Renal cortex interstitium (tissue), 11 donors: ENCODE measurements around the gene NSD1. TPM values are rescaled to one million over a fixed set of nuclear protein-coding genes. Genes with fewer than 3 reads are reported as not detected.
"Not testable (repeated sequence)": the region's sequence is repeated elsewhere in the genome, so short reads cannot be mapped to it uniquely, and the experiment has no call there.

ENCODE experiments used
- DNase-seq, 11 donors: peaks; one replicate each; pipeline ENCODE4 v3.0.0-alpha.2; 2013; ENCODE audit warnings: low read depth in 9 of 11, low spot score in 4 of 11; ENCODE audit errors: extremely low read depth in 1 of 11
- polyA plus RNA-seq, 3 donors: library from polyadenylated mRNA; unstranded; fragments of 120-200 nt; gene quantifications; one replicate each; pipeline ENCODE4 v1.2.1, GENCODE V29; 2013; ENCODE audit not compliant: insufficient read length in 3 of 3

The NSD1 gene
- polyA plus RNA-seq, 3 donors = 60.4 to 66.3 (median 63.1) TPM

DNA sequence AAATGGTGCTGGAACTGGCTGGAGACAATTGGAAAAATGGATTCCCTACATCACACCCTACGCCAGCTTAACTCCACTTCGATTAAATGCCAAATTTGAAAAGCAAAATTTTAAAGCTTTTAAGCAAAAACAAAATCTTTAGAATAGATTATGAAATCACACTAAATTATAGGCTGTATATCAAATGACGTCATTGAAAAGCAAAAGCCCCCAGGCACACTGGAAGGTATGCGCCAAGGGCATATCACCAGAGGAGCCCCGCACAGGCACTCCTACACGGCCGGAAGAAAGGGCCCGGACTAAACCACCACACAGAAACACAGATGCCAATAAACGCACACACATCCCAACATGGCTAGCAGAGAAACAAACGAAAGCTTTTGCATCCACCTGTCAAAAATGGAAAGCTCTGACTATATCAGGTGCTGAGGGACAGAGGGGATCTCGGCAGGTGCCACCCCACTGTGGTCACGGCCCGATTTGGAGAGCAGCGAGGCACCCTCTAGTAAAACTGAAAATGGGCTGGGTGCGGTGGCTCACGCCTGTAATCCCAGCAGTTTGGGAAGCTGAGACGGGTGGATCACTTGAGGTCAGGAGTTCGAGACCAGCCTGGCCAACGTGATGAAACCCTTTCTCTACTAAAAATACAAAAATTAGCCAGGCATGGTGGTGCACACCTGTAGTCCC, 195.1 kb downstream of the NSD1 start:
- DNase-seq = no peak

DNA sequence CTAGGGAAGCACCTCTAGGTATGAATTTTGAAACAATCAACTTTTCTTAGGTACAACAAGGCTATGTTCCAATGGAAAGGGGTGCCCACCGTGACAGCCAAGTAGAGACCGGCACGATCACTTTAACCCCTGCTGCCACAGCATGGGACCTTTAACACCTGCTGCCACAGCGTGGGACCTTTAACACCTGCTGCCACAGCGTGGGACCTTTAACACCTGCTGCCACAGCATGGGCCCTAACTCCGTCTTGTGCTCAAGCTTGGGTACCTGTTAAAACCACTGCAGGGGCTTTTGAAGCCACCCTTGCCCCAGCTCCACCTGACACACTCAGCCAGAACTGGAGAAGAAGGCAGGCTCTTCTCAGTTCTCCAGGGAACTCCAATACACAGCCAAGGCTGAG, 196.3 kb downstream of the NSD1 start:
- DNase-seq = no peak

DNA sequence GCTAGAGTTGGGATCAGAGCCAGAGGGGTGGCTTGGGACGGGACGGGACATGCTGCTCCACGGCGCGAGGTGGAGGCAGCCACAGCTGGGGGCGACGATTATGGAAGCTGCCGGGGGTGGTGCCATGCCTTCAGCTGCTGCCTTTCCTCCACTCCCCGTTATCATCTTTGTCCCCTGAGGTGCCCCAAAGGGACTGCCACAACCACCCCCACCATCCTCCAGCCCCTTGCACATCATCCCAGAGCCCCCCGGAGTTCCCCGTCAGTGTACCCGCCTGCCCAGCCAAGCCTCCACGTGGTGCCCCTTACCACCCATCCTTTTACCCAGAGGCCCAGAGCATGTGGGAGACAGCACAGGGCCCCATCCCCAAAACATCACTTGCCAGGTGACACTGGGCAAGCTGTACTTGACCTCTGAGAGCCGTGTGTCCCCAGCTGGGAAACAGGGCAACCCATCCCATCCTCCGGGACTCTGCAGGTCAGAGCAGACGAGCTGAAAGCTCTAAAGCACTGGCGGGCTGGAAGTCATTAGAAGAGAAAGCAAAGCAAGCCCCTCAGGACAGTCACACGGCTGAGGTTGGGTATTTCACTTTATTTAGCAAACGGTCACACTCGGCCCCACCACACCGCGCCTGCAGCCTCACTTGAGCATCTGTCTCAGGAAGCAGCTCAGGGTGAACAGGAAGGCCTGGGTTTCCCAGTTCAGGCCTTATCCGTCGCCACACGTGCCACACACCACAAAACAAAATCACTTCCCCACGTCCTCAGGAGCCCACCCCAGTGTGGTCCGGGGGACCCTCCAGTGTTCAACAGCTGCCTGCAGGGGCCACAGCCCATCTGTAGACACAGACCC, 197.6 kb downstream of the NSD1 start:
- no peak for DNase-seq

DNA sequence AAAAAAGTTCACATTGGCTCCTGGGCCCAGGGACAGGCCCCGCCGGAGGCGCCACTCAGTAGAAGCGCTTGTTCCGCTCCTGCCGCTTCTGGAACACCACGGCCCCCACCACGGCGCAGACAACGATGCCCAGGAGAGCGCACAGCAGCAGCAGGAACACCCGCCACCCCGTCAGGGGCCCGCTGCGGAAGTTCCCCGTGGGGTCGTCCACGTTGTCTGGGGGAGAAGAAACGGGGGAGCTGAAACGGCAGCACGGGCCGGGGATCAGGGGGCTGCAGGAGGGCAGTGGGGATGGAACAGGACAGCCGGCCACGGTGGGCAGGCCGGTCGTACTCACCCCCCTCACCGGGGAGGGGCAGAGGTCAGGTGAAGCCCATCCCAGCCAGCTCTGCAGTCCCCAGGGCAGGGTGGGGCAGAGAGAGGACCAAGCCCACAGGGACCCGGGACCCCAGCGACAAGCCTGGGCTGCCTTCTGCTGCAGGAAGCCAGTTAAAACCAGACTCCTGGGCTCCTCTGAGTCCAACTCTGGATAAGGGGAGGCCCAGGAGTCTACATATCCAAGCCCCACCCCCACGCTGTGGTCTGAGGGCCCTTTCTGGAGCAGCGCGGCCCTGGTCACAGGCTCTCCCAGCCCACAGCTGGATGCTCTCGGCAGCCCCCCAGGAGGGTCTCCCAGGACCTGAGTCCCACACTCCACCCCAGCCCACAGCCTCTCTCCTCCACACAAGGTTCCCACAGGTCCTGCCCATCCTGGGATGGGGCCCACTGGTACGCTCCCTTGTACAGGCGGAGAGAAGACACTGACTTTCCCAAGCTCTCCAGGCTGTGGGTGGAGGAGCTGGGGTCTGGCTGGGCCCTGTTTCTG, 198.7 kb downstream of the NSD1 start:
- DNase-seq = no peak

DNA sequence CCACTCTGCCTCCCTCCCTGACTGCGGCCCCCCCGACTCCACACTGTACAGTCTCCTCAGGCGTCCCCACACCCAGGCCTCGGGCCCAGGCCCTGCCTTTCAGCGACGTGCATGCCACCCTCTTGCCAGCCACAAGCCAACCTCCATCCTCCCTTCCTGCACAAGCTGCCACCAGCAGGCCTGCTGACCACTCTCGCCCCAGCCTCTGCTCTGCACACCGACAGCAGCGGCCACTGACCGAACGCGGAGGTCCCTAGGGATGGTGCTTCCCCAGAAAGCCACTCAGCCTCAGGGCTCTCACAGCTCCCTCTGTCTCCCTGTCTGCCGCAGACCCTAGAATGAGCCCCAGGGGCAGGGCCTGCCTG, 199.3 kb downstream of the NSD1 start:
- DNase-seq = no peak

DNA sequence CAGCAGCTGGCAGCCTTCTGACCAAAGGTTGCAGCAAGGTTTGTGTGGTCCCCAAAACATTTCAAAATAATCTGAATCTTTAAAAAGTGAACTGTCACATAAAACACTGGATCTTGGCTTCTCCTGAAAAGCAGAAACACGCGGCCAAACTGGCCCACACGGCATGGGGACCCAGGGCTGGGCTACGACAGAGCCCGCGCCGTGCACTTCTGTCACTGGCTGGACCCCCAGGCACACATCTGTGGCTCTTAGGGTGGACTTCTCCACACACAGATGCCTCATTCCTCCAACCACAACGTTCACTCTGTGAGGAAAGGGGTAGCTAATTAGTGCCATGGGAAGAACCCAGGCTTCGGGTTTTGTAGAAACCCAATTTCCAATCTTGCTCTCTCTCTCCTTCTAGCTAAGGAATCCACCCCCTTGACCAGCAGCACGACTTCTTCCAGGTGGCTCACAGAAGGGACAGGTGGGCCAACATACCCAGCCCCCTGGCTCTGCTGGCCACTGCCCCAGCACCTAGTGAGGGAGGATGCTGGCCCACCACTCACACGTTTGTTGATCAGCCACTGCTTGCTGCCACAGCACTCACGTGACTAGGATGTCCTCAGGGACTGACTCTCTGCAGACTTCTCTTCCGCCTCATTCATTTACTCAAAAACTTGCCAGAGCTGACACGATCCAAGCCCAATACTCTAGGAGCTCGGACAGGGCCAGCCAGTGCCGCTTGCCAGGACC, 200.0 kb downstream of the NSD1 start:
- DNase-seq = no peak

DNA sequence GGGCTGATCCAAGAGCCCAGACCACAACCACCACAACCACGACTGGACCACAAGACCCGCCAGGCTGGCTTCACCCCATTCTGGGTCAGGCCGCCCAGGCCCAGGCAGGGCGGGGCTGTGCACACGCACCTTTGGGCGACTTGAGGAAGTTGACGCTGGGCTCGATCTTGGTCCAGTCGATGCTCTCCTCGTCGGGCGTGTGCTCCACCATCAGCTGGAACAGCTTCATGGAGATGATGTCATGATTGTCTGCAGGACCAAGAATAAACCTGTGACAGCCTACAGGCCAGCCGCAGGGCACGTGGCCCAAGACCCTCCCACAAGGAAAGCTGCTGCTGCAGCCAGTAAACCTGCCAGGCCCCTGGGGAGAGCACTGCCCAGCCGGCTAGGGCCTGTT, 200.6 kb downstream of the NSD1 start:
- no peak for DNase-seq

DNA sequence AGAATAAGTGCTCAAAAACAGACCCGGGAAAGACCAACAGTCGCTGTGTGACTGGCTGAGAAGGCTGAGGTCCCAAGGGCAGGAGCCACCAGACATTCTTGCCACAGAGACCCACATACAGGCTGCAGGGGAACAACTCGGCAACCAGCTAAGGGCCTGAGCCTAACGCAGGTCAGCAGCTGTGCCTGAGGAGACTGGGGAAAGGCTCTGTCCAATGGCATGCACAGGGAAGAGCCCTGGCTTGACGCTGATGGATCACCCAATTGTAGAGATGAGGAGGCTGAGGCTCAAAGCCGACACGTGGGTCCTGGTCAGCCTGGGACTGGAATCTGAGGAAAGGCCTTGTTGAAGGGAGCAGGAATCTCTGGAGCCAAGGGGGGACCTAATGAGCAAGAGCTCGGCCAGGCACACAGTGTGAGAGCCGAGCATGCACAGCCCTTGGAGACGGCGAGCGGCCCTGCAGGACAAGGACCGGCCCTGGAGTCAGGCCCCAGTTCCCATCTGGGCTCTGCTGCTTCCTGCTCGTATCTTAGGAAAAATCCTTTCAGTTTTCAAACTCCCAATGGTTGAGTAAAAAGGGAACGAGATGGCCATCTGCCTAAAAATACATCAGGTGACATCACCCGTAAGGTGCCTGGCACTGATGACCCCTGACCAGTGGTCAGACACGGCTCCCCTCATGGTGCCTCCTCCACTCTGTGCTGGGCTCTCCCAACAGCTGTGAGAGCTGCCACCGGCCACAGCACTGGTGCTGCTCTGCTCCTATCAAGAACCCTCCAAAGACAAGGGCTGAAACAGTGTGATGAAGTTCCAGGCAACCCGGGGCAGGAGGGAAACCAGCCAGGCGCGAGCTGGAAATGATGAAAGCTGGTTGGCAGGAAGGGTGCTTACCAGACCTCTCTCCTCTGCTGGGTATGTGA, 201.5 kb downstream of the NSD1 start:
- DNase-seq = no peak

DNA sequence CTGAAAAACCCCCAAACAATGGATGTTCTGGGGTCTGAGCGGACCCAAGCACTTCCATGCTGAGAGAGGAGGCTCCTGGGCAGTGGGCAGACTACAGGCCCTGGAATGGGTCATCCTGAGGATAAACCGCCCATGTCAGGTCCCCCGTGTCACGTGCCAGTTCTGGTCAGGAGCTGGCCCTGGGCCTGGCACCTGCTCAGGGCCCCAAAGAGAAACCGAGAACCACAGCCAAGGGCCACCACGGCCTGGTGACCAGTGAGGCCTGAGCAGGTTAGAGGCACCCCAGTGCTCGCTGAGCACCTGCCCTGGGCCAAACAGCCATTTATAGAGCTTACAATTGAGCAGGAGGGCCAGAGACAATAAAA, 202.1 kb downstream of the NSD1 start:
- no peak for DNase-seq

DNA sequence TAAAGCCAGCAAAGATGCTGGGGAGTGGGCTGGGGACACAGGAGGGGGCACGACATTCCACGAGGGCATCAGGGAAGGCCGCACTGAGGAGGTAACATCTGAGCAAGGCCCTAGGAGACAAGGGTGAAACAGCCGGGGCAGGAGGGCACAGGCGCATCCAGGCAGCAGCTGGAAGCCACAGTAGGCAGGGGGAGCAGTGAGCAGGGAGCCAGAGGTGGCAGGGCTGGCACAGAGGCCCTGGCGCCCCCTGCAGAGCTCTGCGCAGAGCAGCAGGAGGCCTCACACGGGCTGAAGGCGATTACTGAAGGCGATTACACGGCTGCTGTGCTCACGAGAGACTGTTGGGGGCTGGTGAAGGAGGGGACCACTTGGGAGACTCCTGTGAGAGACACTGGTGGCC, 202.5 kb downstream of the NSD1 start:
- no peak for DNase-seq

DNA sequence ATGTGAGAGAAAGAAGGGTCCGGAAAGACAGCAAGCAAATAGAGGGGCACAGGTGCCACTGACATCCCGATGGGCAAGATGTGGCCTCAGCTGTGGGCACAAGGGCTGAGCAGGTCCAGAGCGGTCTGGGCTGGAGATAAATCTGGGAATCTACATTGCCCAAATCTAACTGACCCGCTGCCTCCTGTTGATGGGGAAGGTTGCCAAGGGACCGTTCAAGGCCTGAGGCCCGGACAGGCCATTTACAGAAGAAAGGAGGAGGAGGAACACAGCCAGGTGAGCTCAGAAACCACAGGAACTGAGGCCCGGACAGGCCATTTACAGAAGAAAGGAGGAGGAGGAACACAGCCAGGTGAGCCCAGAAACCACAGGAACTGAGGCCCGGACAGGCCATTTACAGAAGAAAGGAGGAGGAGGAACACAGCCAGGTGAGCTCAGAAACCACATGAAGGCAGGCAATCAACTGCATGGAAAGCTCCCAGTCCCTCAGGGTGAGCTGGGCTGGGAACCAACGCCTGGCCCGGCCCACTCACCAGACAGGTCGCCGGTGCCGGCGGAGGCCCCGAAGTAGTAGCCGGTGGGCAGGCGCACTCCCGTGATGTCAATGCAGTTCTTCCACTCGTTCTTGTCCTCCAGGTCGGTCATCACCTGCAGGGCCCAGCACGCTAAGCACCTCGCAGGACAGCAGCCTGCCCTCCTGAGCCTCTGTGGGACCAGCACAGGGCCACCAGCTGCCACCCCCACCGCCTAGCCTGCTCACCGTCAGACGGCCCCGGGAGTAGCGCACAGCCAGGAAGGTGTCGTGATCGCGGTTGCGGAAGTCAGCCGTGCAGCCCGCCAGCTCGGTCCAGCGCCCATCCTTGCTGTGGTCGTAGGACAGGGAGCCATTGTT, 203.3 kb downstream of the NSD1 start:
- no peak for DNase-seq

DNA sequence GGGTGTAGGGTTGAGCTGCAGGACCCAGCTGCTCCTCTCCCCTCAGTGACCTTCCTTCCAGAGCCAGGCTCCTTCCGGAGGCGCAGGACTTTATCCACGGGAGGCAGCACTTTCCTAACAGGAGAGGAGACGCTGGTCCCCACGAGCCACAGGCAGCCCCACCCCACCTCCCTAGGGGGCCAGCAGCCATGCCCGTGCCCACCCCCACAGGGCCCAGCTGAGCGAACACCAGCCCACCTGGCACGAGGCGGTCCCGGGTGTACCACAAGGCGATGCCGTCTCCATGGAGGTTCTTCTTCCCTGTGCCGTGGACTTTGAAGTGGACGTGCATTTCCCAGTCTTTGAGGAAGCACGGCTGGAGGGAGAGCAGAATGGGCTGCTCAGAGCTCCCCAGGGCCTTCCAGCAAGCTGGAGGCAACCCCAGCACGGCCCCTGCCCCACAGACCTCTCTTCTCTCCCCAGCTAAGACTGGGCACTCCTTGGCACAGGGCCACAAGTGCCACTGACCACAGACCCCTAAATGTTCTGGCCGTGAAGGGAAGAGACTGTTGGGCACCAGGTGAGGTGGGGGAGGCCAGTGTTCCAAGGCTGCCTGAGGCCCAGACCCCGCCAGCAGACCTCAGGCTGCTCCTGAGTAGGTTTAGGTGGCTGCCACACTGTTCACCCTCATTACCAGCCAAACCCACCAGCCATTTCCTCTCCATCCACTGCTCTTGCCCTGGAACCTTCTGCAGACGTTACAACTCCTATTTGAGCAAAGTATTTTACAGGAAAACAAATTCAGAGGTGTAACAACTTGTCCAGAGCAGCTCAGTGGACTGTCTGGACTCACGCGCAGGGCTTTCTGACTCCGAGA, 204.9 kb downstream of the NSD1 start:
- DNase-seq = no peak

DNA sequence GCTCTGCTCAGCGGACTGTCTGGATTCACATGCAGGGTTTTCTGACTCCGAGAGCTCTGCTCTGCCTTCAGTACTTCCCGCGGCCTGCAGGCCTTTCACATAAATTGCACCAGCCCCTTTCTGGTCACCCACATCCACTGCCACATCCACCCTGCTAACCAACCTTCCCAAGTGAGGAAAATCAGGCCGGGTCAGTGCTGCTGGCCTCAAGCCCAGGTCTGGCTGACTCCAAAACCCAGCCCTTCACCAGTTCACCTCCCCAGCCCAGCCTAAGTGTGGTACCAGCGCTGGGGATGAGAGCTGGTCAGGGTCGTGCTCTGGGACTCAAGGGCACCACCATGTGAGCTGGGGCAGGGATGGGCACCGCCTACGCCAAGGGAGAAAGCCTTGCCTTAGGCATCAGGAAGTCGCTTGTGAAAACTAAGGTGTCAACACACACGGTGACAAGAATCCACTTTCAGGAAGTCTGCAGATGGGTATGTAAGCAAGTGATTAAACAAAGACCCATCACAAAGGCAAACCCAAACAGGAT, 205.6 kb downstream of the NSD1 start:
- DNase-seq = no peak

DNA sequence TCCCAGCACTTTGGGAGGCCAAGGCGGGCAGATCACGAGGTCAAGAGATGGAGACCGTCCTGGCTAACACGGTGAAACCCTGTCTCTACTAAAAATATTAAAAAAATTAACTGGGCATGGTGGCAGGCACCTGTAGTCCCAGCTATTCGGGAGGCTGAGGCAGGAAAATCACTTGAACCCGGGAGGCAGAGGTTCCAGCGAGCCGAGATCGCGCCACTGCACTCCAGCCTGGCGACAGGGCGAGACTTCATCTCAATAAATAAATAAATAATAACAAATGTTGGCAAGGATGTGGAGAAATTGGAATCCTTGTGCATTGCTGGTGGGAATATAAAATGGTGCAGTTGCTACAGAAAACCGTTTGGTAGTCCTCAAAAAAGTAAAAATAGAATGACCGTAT, 209.4 kb downstream of the NSD1 start:
- not testable (repeated sequence) for DNase-seq

DNA sequence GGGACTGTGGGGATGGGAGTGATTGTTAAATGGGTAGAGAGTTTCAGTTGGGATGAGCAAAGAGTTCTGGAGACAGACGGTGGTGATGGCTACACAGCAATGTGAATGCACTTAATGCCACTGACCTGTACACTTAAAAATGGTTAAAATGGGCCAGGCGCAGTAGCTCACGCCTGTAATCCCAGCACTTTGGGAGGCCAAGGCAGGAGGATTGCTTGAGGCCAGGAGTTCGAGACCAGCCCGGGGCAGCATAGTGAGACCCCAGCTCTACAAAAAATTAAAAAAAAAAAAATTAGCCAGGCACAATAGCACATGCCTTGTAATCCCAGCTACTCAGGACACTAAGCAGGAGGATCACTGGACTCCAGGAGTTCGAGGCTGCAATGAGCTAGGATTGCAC, 210.2 kb downstream of the NSD1 start:
- no peak for DNase-seq

DNA sequence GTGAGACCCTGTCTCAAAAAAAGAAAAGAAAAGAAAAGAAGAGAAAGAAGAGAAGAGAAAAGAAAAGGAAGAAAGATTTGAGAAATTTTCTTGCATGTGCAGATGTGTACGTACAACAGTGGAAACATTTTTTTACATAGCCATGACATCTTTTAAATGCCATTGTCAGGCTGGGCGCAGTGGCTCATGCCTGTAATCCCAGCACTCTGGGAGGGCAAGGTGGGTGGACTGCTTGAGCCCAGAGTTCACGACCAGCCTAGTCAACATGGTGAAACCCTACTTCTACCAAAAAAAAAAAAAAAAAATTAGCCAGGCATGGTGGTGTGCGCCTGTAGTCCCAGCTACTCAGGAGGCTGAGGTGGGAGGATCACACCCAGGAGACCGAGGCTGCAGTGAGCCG, 211.3 kb downstream of the NSD1 start:
- DNase-seq = no peak
